ENCODE results near the gene GMPS. TPM values are rescaled to one million over a fixed set of nuclear protein-coding genes. Genes with fewer than 3 reads are reported as not detected.

Gene GMPS
- total RNA-seq, 1 donor from 2014 or later = 39.9 TPM

GRCh38 chr3:155889952-155890351 lies 19.5 kb downstream of the GMPS start:
- peaks cover 16% of the 10 kb centered on the region for H3K4me1 ChIP-seq
- DNase-seq (no peak), ATAC-seq (no peak)
- no peaks in the 10 kb centered on the region for H3K9me3 ChIP-seq
- TF ChIP-seq CTCF (IDR thresholded peaks at IDR 0.05) = no peak
- intact Hi-C loops (cut with DNase I) = no loop called here
- H3K4me3 ChIP-seq = no peak overlapping the region
- H3K27ac ChIP-seq = no peak overlapping the region
- peaks cover 4% of the 10 kb centered on the region for H3K36me3 ChIP-seq
- no peaks in the 10 kb centered on the region for H3K27me3 ChIP-seq (ENCODE audit: low read depth)

GRCh38 chr3:155890671-155891190 lies 20.3 kb downstream of the GMPS start:
- DNase-seq (no peak), ATAC-seq (no peak)
- intact Hi-C loops (cut with DNase I) = no loop called here

GRCh38 chr3:155891321-155891720 lies 20.9 kb downstream of the GMPS start:
- no peaks in the 10 kb centered on the region for H3K9me3 ChIP-seq
- ATAC-seq (no peak), DNase-seq (no peak)
- H3K4me1 ChIP-seq = peaks cover 16% of the 10 kb centered on the region
- H3K27me3 ChIP-seq (ENCODE audit: low read depth) = no peaks in the 10 kb centered on the region
- TF ChIP-seq CTCF (IDR thresholded peaks at IDR 0.05) = no peak
- peaks cover 18% of the 10 kb centered on the region for H3K36me3 ChIP-seq
- H3K4me3 ChIP-seq = no peak overlapping the region
- H3K27ac ChIP-seq = no peak overlapping the region
- intact Hi-C loops (cut with DNase I) = no loop called here

More at GRCh38 chr3:155890671-155891190, 20.3 kb downstream of the GMPS start:
- Histone ChIP-seq H3K36me3 (peaks cover 12% of the 10 kb centered on the region), H3K4me1 (peaks cover 16% of the 10 kb centered on the region), H3K27ac (no peak overlapping the region), H3K9me3 (no peaks in the 10 kb centered on the region), H3K4me3 (no peak overlapping the region), H3K27me3 (ENCODE audit: low read depth) (no peaks in the 10 kb centered on the region)
- no peak for TF ChIP-seq CTCF (IDR thresholded peaks at IDR 0.05)

- peaks cover 9% of the 10 kb centered on the region for H3K4me1 ChIP-seq
- peaks cover 53% of the 10 kb centered on the region for H3K36me3 ChIP-seq
- no peaks in the 10 kb centered on the region for H3K27me3 ChIP-seq (ENCODE audit: low read depth)
- no peak overlapping the region for H3K4me3 ChIP-seq
- no peak overlapping the region for H3K27ac ChIP-seq
- intact Hi-C loops (cut with DNase I) = no loop called here
- ATAC-seq (no peak), DNase-seq (no peak)
- H3K9me3 ChIP-seq = no peaks in the 10 kb centered on the region
- no peak for TF ChIP-seq CTCF (IDR thresholded peaks at IDR 0.05)
Observed at GRCh38 chr3:155895379-155895900, 25.0 kb downstream of the GMPS start.

- Histone ChIP-seq H3K9me3 (no peaks in the 10 kb centered on the region), H3K36me3 (peaks cover 74% of the 10 kb centered on the region), H3K27me3 (ENCODE audit: low read depth) (no peaks in the 10 kb centered on the region), H3K4me1 (no peaks in the 10 kb centered on the region), H3K4me3 (no peak overlapping the region), H3K27ac (no peak overlapping the region)
- ATAC-seq = no peak
- intact Hi-C loops (cut with DNase I) = no loop called here
- TF ChIP-seq CTCF (IDR thresholded peaks at IDR 0.05) = no peak
- DNase-seq = no peak
Observed at GRCh38 chr3:155906900-155907299, 36.5 kb downstream of the GMPS start.
